DMS79 (cell line): ENCODE data around the gene NCAPG.

Experiments used
- DNase-seq: peaks from one replicate; lab custom pipeline; 2025; lab: John Stamatoyannopoulos, UW

NCAPG gene, protein sequence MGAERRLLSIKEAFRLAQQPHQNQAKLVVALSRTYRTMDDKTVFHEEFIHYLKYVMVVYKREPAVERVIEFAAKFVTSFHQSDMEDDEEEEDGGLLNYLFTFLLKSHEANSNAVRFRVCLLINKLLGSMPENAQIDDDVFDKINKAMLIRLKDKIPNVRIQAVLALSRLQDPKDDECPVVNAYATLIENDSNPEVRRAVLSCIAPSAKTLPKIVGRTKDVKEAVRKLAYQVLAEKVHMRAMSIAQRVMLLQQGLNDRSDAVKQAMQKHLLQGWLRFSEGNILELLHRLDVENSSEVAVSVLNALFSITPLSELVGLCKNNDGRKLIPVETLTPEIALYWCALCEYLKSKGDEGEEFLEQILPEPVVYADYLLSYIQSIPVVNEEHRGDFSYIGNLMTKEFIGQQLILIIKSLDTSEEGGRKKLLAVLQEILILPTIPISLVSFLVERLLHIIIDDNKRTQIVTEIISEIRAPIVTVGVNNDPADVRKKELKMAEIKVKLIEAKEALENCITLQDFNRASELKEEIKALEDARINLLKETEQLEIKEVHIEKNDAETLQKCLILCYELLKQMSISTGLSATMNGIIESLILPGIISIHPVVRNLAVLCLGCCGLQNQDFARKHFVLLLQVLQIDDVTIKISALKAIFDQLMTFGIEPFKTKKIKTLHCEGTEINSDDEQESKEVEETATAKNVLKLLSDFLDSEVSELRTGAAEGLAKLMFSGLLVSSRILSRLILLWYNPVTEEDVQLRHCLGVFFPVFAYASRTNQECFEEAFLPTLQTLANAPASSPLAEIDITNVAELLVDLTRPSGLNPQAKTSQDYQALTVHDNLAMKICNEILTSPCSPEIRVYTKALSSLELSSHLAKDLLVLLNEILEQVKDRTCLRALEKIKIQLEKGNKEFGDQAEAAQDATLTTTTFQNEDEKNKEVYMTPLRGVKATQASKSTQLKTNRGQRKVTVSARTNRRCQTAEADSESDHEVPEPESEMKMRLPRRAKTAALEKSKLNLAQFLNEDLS

DNA sequence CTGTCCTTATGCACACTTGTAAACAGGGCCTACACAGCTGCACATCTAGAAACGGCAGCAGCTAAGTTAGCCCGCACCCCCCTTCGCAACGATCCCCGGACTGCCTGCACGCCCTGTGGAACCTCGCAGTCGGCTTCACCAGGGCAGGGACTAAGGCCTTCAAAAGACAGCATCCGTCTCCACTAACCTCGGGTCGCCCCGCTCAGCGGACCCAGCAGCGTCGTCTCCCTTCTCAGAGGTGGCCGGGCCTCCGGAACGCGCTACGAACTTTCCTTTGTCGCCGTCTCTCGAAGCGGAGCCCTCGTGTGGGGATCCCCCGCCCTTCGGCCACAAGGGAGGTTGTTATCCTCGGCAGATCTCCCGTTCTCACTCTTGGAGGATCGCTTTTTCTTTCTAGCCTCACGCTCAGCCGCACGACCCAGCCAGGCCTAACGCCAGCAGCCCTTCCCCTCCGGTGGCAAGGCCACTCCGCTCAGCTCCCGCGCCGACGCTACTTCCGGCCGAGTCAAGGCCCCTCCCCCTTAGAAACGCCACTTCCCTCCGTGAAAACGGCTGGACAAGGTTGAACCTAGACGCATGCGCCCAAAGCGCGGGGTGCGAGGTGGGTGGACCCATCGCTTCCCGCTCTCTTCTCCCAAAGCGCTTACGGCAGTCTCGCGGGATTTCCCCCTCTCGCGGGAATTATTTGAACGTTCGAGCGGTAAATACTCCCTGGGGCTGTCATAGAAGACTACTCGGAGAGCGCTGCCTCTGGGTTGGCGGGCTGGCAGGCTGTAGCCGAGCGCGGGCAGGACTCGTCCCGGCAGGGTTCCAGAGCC is at the start of gene NCAPG, which contains the start of gene DCAF16:
Gene NCAPG (plus strand): TSS at position 720 of the 818 bp plus-strand sequence. CDS start 99 bp downstream, outside the sequence.
Gene DCAF16 (minus strand): TSS at position 498 of the 818 bp plus-strand sequence. CDS start 6,616 bp downstream, outside the sequence.
- DNase-seq, result peak; percentile 90

DNA sequence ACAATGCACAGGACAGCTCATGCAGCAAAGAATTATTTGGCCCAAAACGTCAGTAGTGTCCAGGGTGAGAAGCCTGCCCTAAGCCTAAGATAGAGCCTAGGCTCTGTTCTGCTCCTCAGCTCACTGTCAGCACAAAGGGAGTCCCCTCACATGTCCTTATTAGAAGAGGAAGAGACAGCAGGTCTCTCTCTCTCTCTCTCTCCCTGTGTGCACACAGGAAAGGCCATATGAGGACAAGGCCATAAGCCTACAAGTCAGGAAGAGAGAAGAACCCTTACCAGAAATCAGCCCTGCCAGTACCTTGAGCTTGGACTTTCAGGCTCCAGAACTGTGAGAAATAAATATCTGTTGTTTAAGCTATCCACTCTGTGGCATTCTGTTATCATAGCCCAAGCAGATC is 49.7 kb upstream of the NCAPG start:
- DNase-seq, result no peak

DNA sequence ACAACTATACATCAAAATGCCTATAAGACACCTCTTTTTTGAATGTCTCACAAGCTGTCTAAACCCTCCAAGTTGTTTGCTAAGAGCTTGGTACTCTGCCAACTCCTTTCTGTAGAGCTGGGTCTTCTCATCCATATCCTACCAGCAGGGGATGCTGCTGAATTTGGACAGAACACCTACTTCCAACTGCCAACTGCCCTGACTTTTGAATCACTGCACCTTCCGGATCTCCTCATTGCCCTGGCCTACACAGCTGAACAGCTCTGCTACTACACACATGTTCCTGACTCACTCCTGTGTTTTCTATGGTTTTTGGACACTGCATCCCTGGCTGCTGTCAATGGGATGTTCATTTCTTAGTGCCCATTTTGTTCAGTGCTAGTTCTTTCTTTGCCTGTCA is 48.1 kb upstream of the NCAPG start:
- DNase-seq, result no peak

DNA sequence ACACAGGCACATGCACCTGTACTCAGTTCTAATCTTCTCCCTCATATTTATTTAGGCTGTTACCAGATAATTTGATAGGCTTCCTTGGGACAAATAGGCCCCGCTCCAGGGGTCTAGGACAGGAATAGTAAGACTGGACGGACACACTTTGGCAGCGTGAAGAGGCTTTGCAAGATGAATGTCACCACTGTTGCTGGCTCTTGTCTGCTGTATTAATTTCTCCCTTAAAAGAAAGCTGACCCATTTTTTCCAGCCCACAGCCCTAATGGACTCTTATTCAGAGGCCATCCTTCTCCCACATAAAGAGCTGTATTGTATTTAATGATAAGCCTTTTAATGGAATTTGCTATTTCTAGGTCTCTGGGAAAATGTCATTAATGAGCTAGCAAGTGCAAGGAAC is 47.4 kb upstream of the NCAPG start:
- no peak for DNase-seq

DNA sequence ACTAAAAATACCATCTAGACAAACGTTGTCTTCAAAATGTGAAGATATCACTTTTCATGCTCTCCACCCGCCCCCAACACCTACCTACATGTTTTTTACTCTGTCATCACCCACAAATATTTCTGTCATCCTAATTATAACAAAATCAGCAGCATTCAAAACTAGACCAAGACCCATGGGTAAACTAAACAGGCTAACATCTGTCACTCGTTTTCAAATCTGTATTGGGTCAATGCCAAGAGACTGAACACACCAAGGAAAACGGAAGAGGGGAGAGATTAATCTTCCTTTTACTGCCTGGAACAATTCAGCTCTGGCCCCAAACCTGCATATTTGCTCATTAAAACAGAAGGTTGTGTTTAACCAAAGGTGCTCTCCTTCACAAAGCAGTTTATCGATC is 46.8 kb upstream of the NCAPG start:
- no peak for DNase-seq

DNA sequence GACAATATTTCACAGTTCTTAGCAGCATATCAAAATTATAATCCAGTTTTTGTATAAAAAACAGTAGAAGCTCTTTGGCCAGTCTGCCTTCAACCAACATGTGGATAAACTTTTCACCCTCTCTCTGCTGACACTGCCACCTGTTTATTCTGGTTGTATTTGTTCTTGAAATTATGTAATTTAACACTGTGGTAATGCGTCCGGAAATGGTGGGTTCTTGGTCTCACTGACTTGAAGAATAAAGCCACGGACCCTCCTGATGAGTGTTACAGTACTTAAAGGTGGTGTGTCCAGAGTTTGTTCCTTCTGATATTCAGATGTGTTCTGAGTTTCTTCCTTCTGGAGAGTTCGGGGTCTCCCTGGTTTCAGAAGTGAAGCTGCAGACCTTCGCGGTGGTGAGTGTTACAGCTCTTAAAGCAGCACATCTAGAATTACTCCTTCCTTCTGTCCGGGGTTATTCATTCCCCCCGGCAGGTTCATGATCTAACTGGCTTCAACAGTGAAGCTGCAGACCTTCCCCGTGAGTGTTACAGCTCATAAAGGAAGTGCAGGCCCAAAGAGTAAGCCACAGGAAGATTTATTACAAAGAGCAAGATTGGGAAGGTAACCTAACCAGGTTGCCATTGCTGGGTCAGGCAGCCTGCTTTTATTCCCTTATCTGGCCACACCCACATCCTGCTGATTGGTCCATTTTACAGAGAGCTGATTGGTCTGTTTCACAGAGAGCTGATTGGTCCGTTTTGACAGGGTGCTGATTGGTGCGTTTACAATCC is 45.1 kb upstream of the NCAPG start:
- no peak for DNase-seq

DNA sequence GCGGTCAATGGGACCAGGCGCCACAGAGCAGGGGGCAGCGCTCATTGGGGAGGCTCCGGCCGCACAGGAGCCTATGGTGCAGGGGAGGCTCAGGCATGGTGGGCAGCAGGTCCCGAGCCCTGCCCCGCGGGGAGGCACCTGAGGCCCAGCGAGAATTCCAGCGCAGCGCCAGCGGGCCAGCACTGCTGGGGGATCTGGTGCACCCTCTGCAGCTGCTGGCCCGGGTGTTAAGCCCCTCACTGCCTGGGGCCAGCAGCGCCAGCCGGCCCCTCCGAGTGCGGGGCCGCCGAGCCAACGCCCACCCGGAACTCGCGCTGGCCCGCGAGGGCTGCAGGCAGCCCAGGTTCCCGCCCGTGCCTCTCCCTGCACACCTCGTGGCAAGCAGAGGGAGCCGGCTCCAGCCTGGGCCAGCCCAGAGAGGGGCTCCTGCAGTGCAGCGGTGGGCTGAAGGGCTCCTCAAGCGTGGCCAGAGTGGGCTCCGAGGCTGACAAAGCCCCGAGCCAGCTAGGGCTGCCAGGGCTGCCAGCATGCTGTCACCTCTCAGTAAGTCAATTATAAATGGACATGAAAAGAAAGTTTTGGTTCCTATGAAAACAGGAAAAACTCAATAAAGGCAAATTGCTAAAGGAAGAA is 43.8 kb upstream of the NCAPG start:
- DNase-seq, result no peak

DNA sequence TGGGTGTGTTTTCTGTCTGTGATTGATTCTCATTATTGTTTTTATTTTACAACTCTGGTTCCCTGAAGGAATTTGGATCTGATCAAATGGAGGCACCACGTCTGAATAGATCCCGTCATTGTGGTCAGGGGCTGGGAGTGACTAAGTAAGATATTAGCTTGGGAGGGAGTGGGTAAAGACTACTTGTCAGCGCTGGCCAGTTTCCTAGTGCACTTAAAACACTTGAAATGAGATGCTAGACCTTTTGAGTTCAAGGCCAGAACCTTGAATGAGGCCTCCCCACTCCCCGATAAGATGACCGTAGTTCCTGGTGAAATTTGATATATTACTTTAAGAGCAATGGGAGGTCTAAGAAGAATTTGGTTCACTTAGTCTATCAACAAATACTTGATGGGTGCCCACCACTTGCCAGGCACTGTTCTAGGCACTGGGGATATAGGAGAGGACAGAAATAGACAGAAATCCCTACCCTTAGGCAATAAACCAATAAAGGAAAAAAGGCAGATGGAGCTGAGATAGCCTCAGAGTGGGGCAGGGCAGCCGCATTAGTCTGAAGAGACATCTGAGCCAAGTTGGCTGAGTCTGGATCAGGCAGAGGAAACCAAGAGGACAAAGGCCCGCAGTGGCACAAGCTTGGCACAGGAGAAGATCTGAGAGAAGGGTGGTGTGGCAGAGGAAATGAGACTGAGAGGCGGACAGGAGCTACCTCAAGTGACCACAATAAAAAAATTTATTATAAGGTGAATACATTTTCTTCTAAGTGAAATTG is 41.2 kb upstream of the NCAPG start:
- DNase-seq, result no peak

DNA sequence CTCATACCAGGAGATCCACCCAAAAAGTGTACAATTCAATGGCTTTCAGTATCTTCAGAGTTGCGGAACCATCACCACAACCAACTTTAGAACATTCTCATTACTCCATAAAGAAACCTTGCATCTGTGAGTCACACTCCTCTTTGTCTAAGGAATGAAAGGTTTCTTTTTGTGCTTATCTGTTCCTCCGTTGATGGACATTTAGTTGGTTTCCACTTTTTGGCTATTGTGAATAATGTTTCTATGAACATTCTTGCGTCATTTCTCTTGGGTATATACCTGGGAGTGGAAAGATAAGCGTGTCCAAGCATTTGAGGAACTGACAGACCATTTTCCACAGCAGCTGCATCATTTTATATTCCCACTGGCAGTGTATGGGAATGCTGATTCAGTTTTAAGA is 39.9 kb upstream of the NCAPG start:
- no peak for DNase-seq

DNA sequence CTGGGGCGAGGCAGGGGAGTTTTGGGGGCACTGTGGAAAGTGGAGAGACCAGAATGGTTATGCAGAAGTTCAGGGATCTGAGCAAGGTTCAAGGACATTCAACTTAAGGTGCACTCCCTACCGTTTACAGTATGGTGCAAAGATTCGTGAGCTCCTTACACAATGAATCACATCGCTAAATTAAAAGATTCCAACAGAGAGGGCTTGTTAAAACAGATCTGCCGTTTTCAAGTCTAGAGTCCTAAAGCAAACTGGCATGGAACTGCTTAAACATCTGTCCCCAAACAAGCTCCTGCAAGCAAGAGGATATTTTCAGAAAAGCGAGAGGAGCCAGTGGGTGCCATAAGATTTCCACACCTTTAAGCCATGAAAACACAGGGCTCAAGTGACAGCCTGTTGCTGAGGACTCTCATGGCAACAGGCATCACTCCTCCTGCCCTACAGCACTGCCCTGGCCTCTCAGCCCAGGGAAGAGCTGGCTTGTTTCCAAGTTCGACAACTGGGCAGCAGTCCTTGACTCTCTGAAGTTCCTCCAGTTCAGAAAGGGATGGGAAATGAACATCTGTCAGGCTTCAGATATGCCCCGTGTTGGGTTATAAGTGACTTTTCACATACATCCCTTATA is 39.4 kb upstream of the NCAPG start:
- peak; percentile 40 for DNase-seq

DNA sequence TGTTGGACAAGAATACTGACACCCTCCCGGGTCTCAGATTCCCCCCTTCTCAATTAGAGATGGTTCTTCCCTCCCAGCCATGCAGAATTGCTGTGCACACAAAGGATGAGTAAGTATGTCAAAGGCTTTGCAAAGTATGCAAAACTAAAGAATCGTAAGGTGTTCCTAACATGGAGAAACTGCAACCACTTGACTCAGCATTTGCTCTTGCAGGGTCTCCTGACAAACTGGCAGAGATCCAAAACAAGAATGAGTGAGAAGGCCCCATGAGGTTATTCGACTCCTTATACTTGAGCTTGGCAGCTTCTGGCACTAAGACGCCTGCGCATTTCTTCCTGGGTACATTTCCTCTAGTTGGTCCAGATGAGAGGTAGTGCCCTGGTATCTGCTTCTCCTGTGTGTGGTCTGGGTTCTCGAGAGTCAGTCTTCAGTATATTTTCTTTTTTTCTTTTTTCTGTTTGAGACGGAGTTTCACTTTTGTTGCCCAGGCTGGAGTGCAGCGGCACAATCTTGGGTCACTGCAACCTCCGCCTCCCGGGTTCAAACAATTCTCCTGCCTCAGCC is 37.6 kb upstream of the NCAPG start:
- DNase-seq, result peak; percentile 67

DNA sequence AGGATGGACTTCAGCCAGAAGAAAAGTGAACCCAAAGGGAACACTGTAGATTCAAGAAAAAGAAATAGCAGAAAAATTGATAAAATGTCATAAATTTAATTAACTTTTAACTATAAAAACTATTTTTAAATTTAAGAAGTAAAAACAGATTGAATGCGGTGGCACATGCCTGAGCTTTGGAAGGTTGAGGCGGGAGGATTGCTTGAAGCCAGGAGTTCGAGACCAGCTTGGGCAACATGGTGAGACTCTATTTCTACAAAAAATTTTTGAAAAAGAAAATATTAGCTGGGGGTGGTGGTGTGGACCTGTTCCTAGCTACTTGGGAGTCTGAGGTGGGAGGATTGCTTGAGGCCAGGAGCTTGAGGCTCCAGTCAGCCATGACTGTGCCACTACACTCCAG is 32.3 kb upstream of the NCAPG start:
- DNase-seq, result no peak

DNA sequence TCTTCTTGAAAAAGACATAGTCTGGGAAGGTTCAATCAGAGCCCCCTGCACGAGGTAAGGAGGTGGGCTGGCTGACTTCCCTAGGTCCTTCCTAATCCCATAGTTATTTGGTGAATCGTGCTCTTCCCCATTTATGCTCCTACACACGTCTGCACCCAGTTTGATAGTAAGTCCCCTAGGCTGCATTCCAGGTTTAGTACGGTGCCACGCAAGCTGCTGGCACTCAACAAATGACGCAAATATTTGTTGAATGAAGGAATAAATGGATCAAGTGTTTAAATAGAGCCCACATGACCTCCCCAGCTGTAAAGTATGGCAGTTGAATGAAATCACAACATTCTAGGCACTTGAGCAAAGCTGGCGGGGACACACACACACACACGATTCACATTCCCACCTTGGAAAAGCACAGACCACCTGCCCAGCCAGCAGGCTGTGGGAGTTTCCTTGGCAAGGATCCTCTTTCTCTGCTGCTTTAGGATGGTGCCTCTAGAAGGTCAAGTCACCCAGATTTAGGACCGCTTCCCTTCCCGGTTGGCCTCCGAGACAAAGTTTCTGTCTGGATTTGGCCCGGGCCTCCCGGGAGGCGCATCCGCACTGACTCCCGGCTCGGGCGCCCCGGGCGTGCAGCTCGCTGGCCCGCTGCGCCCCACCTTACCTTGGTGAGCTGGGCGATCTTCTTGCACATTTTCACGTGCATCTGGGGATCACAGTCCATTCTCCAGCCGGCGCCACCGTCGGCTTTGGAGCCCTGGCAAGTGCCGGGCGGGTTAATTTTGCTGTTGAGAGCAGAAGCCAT is 30.1 kb upstream of the NCAPG start:
- DNase-seq, result no peak

DNA sequence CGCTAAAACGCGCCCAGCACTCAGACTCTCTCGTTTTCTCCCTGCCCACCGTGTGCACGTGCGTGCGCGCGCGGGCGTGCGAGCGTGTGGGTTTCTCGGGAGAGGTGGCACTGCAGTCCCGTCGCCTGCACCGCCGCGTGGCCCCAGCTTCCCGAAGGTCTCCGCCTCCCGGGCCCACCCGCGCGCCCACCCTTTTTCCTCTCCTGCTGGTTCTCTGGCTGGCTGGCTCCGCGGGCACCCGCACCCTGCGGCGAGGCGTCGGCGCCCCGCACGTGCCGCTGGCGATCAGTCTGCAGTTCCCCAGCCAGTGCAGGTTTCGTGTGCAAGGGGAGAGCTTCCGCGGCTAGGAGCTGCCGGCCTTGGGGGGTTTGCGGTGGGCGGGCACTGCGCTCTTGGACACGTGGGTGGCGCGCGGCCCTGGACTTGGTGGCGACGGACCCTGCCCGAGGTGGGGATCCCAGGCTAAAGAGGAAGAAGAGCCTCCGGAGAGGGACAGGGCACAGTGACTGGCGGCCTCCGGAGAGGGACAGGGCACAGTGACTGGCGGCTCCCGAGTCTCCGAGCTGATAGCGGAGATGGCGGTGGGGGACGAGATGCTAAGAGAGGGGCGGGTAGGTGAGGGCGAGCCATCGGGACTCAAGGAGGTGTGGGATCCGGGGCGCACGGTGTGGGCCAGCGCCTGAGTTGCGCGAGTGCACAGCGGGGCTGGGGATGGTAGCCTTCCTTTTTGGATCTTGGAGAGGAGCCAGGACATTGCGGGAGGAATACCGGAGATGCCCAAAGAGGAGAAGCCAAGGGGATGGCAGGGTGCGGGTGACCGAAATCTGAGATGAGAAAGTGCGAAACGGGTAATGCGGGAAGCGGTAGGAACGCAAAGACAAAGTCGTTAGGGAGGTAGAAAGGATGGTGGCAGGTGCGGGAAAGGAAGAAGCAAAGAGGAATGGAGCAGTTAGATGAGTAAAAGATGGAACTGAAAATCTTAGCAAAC is 29.2 kb upstream of the NCAPG start, which contains the start of gene FAM184B:
Gene FAM184B (minus strand): TSS at position 322 of the 988 bp plus-strand sequence. CDS start 322 bp downstream, outside the sequence.
- no peak for DNase-seq

DNA sequence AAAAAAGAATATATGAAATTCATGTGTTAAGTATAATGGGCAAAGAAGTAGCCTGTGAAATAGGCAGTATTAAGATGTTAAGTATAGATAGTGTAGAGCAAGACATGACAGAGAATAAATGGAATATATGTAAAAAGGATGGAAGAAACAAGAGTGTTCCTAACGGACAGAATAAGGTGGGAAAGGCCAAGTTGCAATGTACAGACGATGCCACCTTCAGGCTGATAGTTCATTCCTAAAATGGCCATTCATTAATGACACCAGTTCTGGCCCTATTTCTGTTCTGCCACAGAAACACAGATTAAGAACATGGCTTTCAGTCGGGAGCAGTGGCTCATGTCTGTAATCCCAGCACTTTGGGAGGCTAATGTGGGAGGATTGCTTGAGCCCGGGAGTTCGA is 24.9 kb upstream of the NCAPG start:
- no peak for DNase-seq

DNA sequence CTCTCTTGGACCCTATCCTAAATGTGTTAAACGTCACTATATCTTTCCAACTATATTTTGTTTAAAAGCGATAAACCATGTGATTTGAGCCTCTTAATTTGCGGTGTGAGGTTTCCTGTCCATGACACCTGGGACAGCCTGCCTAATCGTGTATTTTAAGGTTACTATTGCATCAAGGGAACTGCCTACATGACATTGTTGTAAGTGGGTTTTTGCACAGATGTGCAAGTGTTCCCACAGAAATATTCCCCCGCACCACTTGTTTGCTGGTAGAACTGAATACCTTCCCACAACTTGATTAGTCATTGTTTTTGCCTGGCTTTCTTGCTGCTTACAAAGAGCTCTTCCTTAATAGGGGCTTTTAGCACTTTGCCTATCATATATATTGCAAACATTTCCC is 24.2 kb upstream of the NCAPG start:
- DNase-seq, result no peak

DNA sequence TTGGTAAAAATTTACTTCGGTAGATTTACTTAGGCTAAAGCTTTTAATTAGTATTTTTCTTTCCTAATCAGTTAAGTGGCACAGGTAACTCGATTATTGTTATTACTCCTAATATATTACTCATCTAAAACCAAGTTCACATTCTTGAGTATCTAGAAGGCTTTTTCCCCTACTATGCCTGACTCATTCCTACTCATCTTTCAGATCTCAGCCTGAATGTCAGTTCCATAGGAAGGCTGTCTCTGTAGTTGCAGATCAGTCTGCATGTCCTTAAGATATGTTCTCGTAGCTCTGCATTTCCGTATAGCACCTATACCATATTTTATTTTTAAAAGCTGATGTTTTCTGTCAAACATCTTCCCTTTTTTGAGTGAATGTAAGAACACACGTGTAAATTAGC is 23.5 kb upstream of the NCAPG start:
- DNase-seq, result no peak
